Measurements from ENCODE around the gene CLVS2. TPM values are rescaled to one million over a fixed set of nuclear protein-coding genes. Genes with fewer than 3 reads are reported as not detected.

CLVS2 gene
- total RNA-seq, 6 experiments from 2014 or later = 0.02 to 0.15 TPM; not detected in 4

DNA sequence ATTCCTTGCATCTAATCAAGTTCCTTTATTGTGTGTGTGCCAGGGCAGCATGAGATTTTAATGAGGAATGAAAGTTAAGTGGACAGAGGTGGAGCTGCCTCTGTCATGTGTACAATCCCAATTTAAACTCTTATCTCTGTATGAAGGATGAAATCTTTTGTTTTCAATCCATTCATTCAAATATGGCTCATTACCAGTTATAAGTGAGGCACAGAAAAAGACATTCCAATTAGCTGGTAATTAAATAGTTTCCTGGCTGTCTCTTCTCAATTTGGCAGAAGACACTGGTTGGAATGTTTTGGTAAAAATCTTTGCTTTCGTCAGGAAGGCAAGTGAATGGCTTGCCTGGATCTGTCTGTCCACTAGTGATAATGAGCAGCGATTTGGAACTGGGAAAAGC is 46.4 kb downstream of the CLVS2 start:
- Histone ChIP-seq H3K9me3 (no peaks in the 10 kb centered on the region), H3K4me1 (no peaks in the 10 kb centered on the region), H3K27me3 (no peaks in the 10 kb centered on the region), H3K4me3 (no peak overlapping the region), H3K36me3 (no peaks in the 10 kb centered on the region), H3K27ac (no peak overlapping the region)
- no peak for TF ChIP-seq CTCF (IDR thresholded peaks at IDR 0.05)
- no peak for TF ChIP-seq POLR2A (IDR thresholded peaks at IDR 0.05)
- WGBS (ENCODE audit: insufficient coverage, low coverage, low lambda C conversion rate, missing lambda C conversion rate) = 37% methylated on average over 2 of the region's 2 CpGs
- ATAC-seq = no peak
- DNase-seq = no peak
- intact Hi-C loops (cut with DNase I) = no loop called here

DNA sequence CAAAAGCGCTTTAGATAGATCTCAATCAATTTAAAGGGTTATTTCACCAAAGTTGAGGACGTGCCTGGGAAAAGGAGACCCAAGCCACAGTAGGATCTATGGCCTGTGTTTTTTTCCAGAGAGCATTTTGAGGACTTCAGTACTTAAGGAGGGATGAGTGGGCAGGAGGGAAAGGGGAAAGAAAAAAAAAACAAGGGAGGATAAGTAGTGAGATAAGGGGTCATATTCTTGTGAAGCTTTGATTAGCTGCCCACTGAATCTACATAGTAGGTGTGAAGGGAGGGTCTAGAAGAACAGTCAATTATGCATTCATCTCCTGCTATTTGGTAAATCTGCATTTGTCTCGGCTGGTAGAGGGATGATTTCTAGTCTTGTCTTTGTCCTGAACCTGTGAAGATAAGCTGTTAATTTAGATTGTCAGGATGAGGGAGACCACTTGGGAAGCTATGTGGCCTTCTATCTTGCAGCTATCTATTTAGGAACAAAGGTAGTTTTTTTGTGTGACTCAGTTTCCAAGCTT is 48.4 kb downstream of the CLVS2 start:
- Histone ChIP-seq H3K9me3 (no peaks in the 10 kb centered on the region), H3K4me1 (no peaks in the 10 kb centered on the region), H3K4me3 (no peak overlapping the region), H3K27me3 (no peaks in the 10 kb centered on the region), H3K36me3 (no peaks in the 10 kb centered on the region), H3K27ac (no peak overlapping the region)
- no peak for ATAC-seq
- intact Hi-C loops (cut with DNase I) = no loop called here
- DNase-seq = no peak
- TF ChIP-seq CTCF (IDR thresholded peaks at IDR 0.05) (no peak), POLR2A (IDR thresholded peaks at IDR 0.05) (no peak)
- 67% methylated on average over 2 of the region's 3 CpGs for WGBS (ENCODE audit: insufficient coverage, low coverage, low lambda C conversion rate, missing lambda C conversion rate)

- Histone ChIP-seq H3K27me3 (no peaks in the 10 kb centered on the region), H3K4me3 (no peak overlapping the region), H3K4me1 (peaks cover 0 to 10% (median 0%) of the 10 kb centered on the region in 4 donors), H3K27ac (no peak overlapping the region), H3K36me3 (no peaks in the 10 kb centered on the region), H3K9me3 (no peaks in the 10 kb centered on the region)
- ATAC-seq (no peak), DNase-seq (no peak)
- intact Hi-C loops (cut with DNase I) = no loop called here
- 81% methylated on average over 8 of the region's 8 CpGs for WGBS (ENCODE audit: insufficient coverage, low coverage, low lambda C conversion rate, missing lambda C conversion rate)
- TF ChIP-seq CTCF (IDR thresholded peaks at IDR 0.05) (no peak), POLR2A (IDR thresholded peaks at IDR 0.05) (no peak)
Measured at GRCh38 chr6:123053602-123054225, 57.7 kb downstream of the CLVS2 start.

DNA sequence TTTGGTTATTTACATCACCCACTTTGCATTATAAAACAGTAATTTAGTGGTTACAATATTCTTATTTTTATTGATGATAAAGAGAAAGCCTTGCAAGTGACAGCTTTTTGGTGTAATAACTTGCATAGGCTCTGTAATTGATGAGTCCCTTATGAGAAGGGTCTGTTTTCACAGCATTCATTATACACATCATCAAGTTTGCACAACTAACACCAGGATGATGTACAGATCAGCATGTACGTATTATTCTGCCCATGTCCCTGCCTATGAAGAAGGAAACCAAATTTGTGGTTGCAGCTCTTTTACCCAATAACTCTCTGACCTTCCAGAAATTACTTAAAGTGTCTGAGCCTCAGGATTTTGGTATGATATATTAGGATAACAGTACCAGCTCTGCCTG is 59.2 kb downstream of the CLVS2 start:
- Histone ChIP-seq H3K27me3 (no peaks in the 10 kb centered on the region), H3K9me3 (no peaks in the 10 kb centered on the region), H3K27ac (no peak overlapping the region), H3K4me1 (peaks cover 0 to 10% (median 0%) of the 10 kb centered on the region in 4 donors), H3K4me3 (no peak overlapping the region), H3K36me3 (no peaks in the 10 kb centered on the region)
- no peak for DNase-seq
- intact Hi-C loops (cut with DNase I) = no loop called here
- 67% methylated on average over 1 of the region's 1 CpG for WGBS (ENCODE audit: insufficient coverage, low coverage, low lambda C conversion rate, missing lambda C conversion rate)
- ATAC-seq = no peak
- TF ChIP-seq CTCF (IDR thresholded peaks at IDR 0.05) (no peak), POLR2A (IDR thresholded peaks at IDR 0.05) (no peak)
